GM23338 (cell line): ENCODE measurements around the gene RPL10A. TPM values are rescaled to one million over a fixed set of nuclear protein-coding genes. Genes with fewer than 3 reads are reported as not detected.

ENCODE experiments used
- ATAC-seq: fragments of 200-7000 bp; cut with Tn5 transposase; 3 replicates; pipeline ENCODE4 v1.9.1; 2020
- DNase-seq: peaks from one replicate; pipeline ENCODE4 v3.0.0-alpha.2; 2015; ENCODE audit warnings: low spot score
- H2AFZ ChIP-seq: fragments of 200-600 bp; sonication (generic); 2 replicates; pipeline ENCODE4 v1.8.0; 2016; ENCODE audit warnings: antibody characterized with exemption, mild to moderate bottlenecking, moderate library complexity
- H3F3A ChIP-seq: fragments of 200-600 bp; sonication (generic); replicated peaks from 2 replicates; pipeline ENCODE4 v1.8.0; 2017; ENCODE audit warnings: antibody characterized with exemption, mixed run types, low read depth
- H3K27ac ChIP-seq: fragments of 200-600 bp; sonication (generic); 2 replicates; pipeline ENCODE4 v1.6.1; 2016; ENCODE audit warnings: low read depth
- H3K27me3 ChIP-seq: fragments of 200-600 bp; sonication (generic); 2 replicates; pipeline ENCODE4 v1.8.0; 2016; ENCODE audit warnings: mild to moderate bottlenecking, mixed run types, moderate library complexity; ENCODE audit not compliant: insufficient read depth
- H3K36me3 ChIP-seq: fragments of 200-600 bp; sonication (generic); 2 replicates; pipeline ENCODE4 v1.8.0; 2016; ENCODE audit warnings: mild to moderate bottlenecking; ENCODE audit not compliant: insufficient read depth
- H3K4me1 ChIP-seq: fragments of 200-600 bp; sonication (generic); 2 replicates; pipeline ENCODE4 v1.8.0; 2016; ENCODE audit warnings: mild to moderate bottlenecking, moderate library complexity; ENCODE audit not compliant: insufficient read depth
- H3K4me2 ChIP-seq: fragments of 200-600 bp; sonication (generic); 2 replicates; pipeline ENCODE4 v1.7.1; 2017; ENCODE audit warnings: mixed run types
- H3K4me3 ChIP-seq: fragments of 200-600 bp; sonication (generic); 2 replicates; pipeline ENCODE4 v1.6.1; 2016; ENCODE audit warnings: mixed run types
- H3K79me2 ChIP-seq: fragments of 200-600 bp; sonication (generic); replicated peaks from 2 replicates; pipeline ENCODE4 v1.8.0; 2017; ENCODE audit warnings: mild to moderate bottlenecking; ENCODE audit not compliant: insufficient read depth
- H3K9me2 ChIP-seq: fragments of 200-600 bp; sonication (generic); 2 replicates; pipeline ENCODE4 v1.8.0; 2017; ENCODE audit not compliant: insufficient read depth
- H4K20me1 ChIP-seq: fragments of 200-600 bp; sonication (generic); replicated peaks from 2 replicates; pipeline ENCODE4 v1.8.0; 2017; ENCODE audit warnings: mild to moderate bottlenecking; ENCODE audit not compliant: insufficient read depth
- H3K27ac Mint-ChIP-seq: 2 replicates; pipeline ENCODE4 v1.8.0; 2020; ENCODE audit warnings: inconsistent platforms, mild to moderate bottlenecking, moderate library complexity, mixed read lengths
- H3K27me3 Mint-ChIP-seq: 3 replicates; pipeline ENCODE4 v1.8.0; 2022; ENCODE audit warnings: low read depth, mild to moderate bottlenecking, moderate library complexity, mixed read lengths, inconsistent platforms; ENCODE audit not compliant: insufficient read depth, poor library complexity
- H3K36me3 Mint-ChIP-seq: 3 replicates; pipeline ENCODE4 v1.8.0; 2021; ENCODE audit warnings: low read depth, mild to moderate bottlenecking, inconsistent platforms, moderate library complexity, mixed read lengths
- H3K4me1 Mint-ChIP-seq: 3 replicates; pipeline ENCODE4 v1.8.0; 2020; ENCODE audit warnings: mild to moderate bottlenecking, inconsistent platforms, mixed read lengths
- H3K4me3 Mint-ChIP-seq: 3 replicates; pipeline ENCODE4 v1.8.0; 2021; ENCODE audit warnings: moderate library complexity, mild to moderate bottlenecking, inconsistent platforms, mixed read lengths
- H3K9me3 Mint-ChIP-seq: 3 replicates; pipeline ENCODE4 v1.8.0; 2020; ENCODE audit warnings: moderate library complexity, mild to moderate bottlenecking, inconsistent platforms, mixed read lengths
- CREB1 ChIP-seq: fragments of 250-450 bp; sonication (Bioruptor Pico); IDR thresholded peaks from 2 replicates; pipeline ENCODE4 v1.5.0; 2020; ENCODE audit warnings: low read depth, mild to moderate bottlenecking, moderate library complexity
- EZH2 ChIP-seq: fragments of 200-600 bp; sonication (generic); IDR thresholded peaks from one replicate; pipeline ENCODE4 v1.8.0; 2017; ENCODE audit warnings: antibody characterized with exemption, mild to moderate bottlenecking, low read depth; ENCODE audit not compliant: unreplicated experiment
- EZH2phosphoT487 ChIP-seq: fragments of 200-600 bp; sonication (generic); IDR thresholded peaks from one replicate; pipeline ENCODE4 v1.8.1; 2018; ENCODE audit warnings: antibody characterized with exemption; ENCODE audit not compliant: unreplicated experiment
- JUNB ChIP-seq: IDR thresholded peaks from one replicate; pipeline ENCODE4 v1.6.1; 2016; ENCODE audit warnings: antibody characterized with exemption; ENCODE audit not compliant: unreplicated experiment
- NANOG ChIP-seq: IDR thresholded peaks from 2 replicates; pipeline ENCODE4 v1.6.1; 2016; ENCODE audit warnings: antibody characterized with exemption, borderline replicate concordance
- POLR2AphosphoS5 ChIP-seq: IDR thresholded peaks from 2 replicates; pipeline ENCODE4 v1.6.1; 2016; ENCODE audit warnings: antibody characterized with exemption, low read depth
- STAT1 ChIP-seq: IDR thresholded peaks from one replicate; pipeline ENCODE4 v1.6.1; 2016; ENCODE audit warnings: antibody characterized with exemption; ENCODE audit not compliant: unreplicated experiment
- ZNF114 ChIP-seq: fragments of 250-450 bp; sonication (Bioruptor Pico); IDR thresholded peaks from 2 replicates; pipeline ENCODE4 v1.5.0; 2020; ENCODE audit warnings: mild to moderate bottlenecking, moderate library complexity
- ZNF331 ChIP-seq: fragments of 250-450 bp; sonication (Bioruptor Pico); IDR thresholded peaks from 2 replicates; pipeline ENCODE4 v1.5.0; 2020; ENCODE audit warnings: low read depth, mild to moderate bottlenecking, moderate library complexity
- polyA plus RNA-seq: library from polyadenylated mRNA; unstranded; fragments of >200 nt; fragmentation: Nextera tagmentation; extraction: Ambion mirVana; gene quantifications from 2 replicates; pipeline ENCODE4 v1.2.1, GENCODE V29; 2016
- total RNA-seq: library from RNA; depleted of rRNA; stranded (reverse); fragments of >200 nt; shearing (Covaris generic); gene quantifications from 2 replicates; pipeline ENCODE4 v1.2.3, GENCODE V29; 2014
- TF ChIP-seq, protein P1 (sequence below), 2 experiments: fragments of 200-600 bp in 1 of 2; sonication (generic) in 1 of 2; conservative IDR thresholded peaks; 2 replicates each; pipeline versions ENCODE4 v1.5.1 to v1.6.1; 2016 to 2017; ENCODE audit warnings: antibody characterized with exemption in 2 of 2, low read depth in 2 of 2, mild to moderate bottlenecking in 2 of 2, moderate library complexity in 1 of 2
- TF ChIP-seq, protein P2 (sequence below): IDR thresholded peaks from 2 replicates; pipeline ENCODE4 v1.6.1; 2016; ENCODE audit warnings: antibody characterized with exemption

Gene RPL10A
- total and polyA plus RNA-seq, 2 experiments from 2014 or later = 730 to 1,297 TPM

DNA sequence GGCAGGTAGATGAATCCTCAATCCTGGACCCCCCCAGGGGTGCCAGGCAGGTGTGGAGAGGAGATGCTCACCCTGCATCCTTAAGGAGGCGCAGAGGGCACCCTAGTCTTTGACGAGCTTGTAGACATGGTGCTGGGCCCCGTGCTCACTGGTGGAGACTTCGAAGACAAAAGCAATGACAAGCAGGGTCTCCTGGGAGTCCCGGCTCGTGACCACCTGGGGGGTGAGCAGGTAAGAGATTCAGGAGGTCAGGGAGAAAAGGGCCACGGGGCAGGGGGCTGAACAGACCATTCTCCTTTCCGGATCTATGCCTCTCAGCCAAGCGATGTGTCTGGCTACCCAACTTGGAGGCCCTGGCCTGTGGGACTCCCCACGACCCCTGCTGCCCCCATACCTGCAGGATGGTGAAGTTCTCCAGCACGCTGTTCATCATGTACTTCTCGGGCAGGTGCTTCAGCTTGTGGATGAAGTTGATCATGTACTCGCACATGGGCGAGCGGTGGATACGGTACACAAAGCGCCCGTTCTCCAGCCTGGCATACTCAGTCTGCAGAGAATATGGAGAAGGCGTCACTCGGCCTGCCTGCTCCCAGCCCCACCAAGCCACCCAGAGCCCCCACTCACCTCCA is 6.9 kb downstream of the RPL10A start (continued):
- TF ChIP-seq EZH2phosphoT487 (no peak), NANOG (no peak), EZH2 (no peak), JUNB (no peak), CREB1 (CRISPR knock-in tag) (no peak), ZNF114 (CRISPR knock-in tag) (no peak), ZNF331 (CRISPR knock-in tag) (no peak), POLR2AphosphoS5 (no peak)
- TF ChIP-seq, protein P1, sequence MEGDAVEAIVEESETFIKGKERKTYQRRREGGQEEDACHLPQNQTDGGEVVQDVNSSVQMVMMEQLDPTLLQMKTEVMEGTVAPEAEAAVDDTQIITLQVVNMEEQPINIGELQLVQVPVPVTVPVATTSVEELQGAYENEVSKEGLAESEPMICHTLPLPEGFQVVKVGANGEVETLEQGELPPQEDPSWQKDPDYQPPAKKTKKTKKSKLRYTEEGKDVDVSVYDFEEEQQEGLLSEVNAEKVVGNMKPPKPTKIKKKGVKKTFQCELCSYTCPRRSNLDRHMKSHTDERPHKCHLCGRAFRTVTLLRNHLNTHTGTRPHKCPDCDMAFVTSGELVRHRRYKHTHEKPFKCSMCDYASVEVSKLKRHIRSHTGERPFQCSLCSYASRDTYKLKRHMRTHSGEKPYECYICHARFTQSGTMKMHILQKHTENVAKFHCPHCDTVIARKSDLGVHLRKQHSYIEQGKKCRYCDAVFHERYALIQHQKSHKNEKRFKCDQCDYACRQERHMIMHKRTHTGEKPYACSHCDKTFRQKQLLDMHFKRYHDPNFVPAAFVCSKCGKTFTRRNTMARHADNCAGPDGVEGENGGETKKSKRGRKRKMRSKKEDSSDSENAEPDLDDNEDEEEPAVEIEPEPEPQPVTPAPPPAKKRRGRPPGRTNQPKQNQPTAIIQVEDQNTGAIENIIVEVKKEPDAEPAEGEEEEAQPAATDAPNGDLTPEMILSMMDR (conservative IDR thresholded peaks at IDR 0.05; ENCODE audit: low read depth in 2 of 2) = no peak
- TF ChIP-seq, protein P2, sequence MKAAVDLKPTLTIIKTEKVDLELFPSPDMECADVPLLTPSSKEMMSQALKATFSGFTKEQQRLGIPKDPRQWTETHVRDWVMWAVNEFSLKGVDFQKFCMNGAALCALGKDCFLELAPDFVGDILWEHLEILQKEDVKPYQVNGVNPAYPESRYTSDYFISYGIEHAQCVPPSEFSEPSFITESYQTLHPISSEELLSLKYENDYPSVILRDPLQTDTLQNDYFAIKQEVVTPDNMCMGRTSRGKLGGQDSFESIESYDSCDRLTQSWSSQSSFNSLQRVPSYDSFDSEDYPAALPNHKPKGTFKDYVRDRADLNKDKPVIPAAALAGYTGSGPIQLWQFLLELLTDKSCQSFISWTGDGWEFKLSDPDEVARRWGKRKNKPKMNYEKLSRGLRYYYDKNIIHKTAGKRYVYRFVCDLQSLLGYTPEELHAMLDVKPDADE = no peak

DNA sequence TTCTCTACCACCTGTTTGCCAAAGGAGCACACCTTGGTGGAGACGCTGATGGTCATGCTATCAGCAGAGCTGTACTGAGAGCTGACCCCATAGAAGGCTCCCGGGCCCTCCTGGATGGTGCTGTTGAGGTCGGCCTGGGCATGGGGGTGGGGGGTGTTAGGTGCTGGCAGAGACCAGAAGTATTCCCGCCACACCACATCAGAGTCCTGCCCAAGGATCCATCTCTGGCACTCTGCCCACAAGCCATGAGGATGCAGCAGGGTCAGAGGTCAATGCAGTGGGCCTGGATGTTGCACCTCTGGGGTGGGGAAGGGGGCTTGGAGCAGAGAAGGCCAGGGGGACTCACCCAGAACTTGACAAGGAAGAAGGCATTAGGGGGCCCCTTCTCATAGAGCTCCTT is 7.4 kb downstream of the RPL10A start:
- H3K9me3 Mint-ChIP-seq = no peaks in the 10 kb centered on the region; the same call in 1 of the 3 replicates
- H3K36me3 ChIP-seq = peaks cover 22% of the 10 kb centered on the region
- no peak for ATAC-seq
- H3K36me3 Mint-ChIP-seq = peaks cover 64% of the 10 kb centered on the region
- no peak for DNase-seq
- H4K20me1 ChIP-seq = peaks cover 23% of the 10 kb centered on the region
- no peaks in the 10 kb centered on the region for H3K9me2 ChIP-seq
- H3K4me3 ChIP-seq = no peak overlapping the region
- no peak overlapping the region for H3K4me2 ChIP-seq
- peaks cover 9% of the 10 kb centered on the region for H3K79me2 ChIP-seq
- peaks cover 40% of the 10 kb centered on the region for H3F3A ChIP-seq
- H3K27ac ChIP-seq = no peak overlapping the region
- H3K4me1 ChIP-seq = peaks cover 14% of the 10 kb centered on the region
- H3K27me3 Mint-ChIP-seq = peaks cover 47% of the 10 kb centered on the region
- H3K4me1 Mint-ChIP-seq = peaks cover 35% of the 10 kb centered on the region
- H3K27ac Mint-ChIP-seq = no peak overlapping the region; the same call in none of the 2 replicates
- no peak for TF ChIP-seq POLR2AphosphoS5
- no peak for TF ChIP-seq ZNF114 (CRISPR knock-in tag)
- no peak for TF ChIP-seq JUNB
- no peak for TF ChIP-seq STAT1
- TF ChIP-seq NANOG = no peak
- TF ChIP-seq ZNF331 (CRISPR knock-in tag) = no peak
- H3K4me3 Mint-ChIP-seq = no peak overlapping the region
- no peak overlapping the region for H2AFZ ChIP-seq
- H3K27me3 ChIP-seq = no peaks in the 10 kb centered on the region
